A549 treated with GW870086 at 1 μM for 4 hours (cell line): ENCODE results near the gene ZNF443. TPM values are rescaled to one million over a fixed set of nuclear protein-coding genes. Genes with fewer than 3 reads are reported as not detected.

Experiments used
- total RNA-seq: library from RNA; stranded (reverse); fragments of 200-300 nt; extraction: Qiagen RNA extraction; gene quantifications from 5 replicates; pipeline ENCODE4 v1.2.3, GENCODE V29; 2022; ENCODE audit warnings: low read depth

The ZNF443 gene
- total RNA-seq = 0.91 to 1.3 TPM (median 1.0 TPM) in 5 replicates

DNA sequence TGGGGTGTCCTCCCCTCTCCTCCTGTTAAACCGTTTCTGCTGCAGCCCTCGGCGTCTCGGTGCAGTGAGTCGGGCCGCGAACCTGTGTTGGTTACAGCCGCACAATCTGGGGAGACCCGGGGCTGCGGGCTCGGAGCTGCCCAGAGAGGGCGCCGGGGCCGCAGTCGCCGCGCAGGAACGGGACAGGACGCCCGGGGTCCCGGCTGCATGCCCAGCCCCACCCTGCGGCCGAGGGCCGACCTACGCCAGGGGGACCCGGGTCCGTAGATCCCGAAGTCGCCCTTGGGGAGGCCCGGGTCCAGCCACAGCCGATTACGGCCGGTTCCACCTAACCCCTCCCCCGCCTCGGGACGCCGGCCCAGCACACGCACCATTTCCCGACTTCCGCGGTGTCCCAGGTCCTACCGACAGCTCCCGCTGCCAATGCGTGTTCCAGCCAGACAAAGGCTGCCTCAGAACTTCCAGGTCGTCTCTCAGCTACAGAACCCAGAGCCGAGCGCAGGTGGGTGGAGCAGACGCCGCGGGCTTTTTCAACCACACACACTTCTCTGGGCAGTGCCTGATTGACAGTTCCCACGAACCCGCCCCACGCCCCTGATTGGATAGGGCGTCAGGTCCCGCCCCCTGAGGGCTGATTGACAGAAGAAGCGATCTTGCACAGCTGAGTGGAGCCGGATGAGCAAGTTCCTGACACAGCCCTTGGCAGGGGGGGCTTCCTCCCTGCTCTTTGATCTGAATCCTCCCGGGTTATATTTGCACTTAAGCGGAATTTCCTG lies at the start of gene ZNF443:
Gene ZNF443, minus strand, starts transcription at position 481 of the 776 bp plus-strand sequence. Its CDS starts 107 bp downstream, at position 374.

DNA sequence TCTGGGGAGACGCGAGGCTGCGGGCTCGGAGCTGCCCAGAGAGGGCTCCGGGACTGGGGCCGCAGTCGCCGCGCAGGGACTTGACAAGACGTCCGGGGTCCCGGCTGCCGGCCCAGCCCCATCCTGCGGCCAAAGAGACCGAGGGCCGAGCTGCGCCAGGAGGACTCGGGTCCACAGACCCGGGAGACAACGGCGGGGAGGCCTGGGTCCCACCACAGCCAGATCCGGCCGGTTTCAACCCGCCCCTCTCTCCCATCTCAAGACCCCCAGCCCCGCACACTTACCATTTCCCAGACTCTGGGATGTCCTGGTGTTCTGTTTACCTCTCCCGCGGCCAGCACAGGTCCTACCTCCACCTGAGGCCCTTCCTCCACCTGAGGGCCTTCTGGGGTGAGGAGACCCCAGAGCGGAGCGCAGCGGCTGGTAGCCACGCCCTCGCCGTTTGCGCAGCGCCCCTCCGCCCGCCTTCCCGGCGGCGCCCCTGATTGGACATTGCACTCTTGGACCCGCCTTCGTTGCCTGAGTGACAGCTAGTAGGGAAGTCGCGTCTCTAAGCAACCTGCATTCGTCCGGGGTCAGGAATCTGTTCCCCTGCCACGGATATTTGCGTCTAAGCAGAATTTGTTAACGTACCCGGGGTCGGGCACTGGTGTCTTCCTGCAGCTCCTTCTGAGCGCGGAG lies 43.7 kb upstream of the ZNF443 start, which contains the start of gene ZNF709:
Gene ZNF709, minus strand, starts transcription at position 446 of the 681 bp plus-strand sequence. Its CDS starts 159 bp downstream, at position 287.

DNA sequence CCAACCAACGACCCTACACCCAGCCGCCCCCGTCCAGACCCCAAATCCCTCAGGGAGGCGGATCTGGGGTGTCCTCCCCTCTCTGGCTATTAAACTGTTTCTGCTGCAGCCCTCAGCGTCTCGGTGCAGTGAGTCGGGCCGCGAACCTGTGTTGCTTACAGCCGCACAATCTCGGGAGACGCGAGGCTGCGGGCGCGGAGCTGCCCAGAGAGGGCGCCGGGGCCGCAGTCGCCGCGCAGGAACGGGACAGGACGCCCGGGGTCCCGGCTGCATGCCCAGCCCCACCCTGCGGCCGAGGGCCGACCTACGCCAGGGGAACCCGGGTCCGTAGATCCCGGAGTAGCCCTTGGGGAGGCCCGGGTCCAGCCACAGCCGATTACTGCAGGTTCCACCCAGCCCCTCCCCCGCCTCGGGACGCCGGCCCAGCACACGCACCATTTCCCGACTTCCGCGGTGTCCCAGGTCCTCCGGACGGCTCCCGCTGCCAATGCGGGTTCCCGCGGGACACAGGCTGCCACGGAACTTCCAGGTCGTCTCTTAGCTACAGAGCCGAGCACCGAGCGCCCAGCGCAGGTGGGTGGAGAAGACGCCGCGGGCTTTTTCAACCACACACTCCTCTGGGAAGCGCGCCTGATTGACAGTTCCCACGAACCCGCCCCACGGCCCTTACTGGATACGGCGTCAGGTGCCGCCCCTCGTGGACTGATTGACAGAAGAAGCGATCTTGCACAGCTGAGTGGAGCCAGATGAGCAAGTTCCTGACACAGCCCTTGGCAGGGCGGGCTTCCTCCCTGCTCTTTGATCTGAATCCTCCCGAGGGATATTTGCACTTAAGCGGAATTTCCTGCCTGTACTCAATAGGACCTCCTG lies 40.0 kb downstream of the ZNF443 start, which contains the start of gene ZNF799:
Gene ZNF799, minus strand, starts transcription at position 639 of the 870 bp plus-strand sequence. Its CDS starts 201 bp downstream, at position 438.

Other genes starting within 250 kb of the ZNF443 start
- 0.51 to 1.00 TPM (median 0.73 TPM) in 5 replicates for gene ZNF44, start 146.1 kb downstream of the ZNF443 start, total RNA-seq
- not detected in 5 replicates for gene ZNF563, start 107.4 kb downstream of the ZNF443 start, total RNA-seq
- gene ZNF442, start 75.3 kb downstream of the ZNF443 start, total RNA-seq = not detected in 5 replicates
- gene ZNF799, start 39.8 kb downstream of the ZNF443 start, total RNA-seq = 1.3 to 2.1 TPM (median 1.7 TPM) in 5 replicates
- gene ZNF709, start 43.8 kb upstream of the ZNF443 start, total RNA-seq = 0.40 TPM in 1 of 5 replicates, not detected in the others
- 1.1 to 2.9 TPM (median 2.0 TPM) in 5 replicates for gene ZNF564, start 110.5 kb upstream of the ZNF443 start, total RNA-seq
- gene ZNF490, start 169.8 kb upstream of the ZNF443 start, total RNA-seq = 0.62 to 1.3 TPM (median 0.79 TPM) in 4 of 5 replicates, not detected in the other
- gene ZNF791, start 169.9 kb upstream of the ZNF443 start, total RNA-seq = 3.3 to 6.1 TPM (median 5.5 TPM) in 5 replicates
- 16.3 to 23.1 TPM (median 20.7 TPM) in 5 replicates for gene MAN2B1, start 225.7 kb upstream of the ZNF443 start, total RNA-seq
- 8.1 to 11.1 TPM (median 10.0 TPM) in 5 replicates for gene WDR83, start 225.8 kb upstream of the ZNF443 start, total RNA-seq
- gene DHPS, start 240.9 kb upstream of the ZNF443 start, total RNA-seq = 41.0 to 49.8 TPM (median 46.5 TPM) in 5 replicates
- gene GNG14, start 247.0 kb upstream of the ZNF443 start, total RNA-seq = not detected in 5 replicates